ENCODE results near the gene NACC2.

The NACC2 gene

GRCh38 chr9:136090056-136090735, 4.9 kb downstream of the NACC2 start:
- no peaks in the 10 kb centered on the region for H3K9me3 Mint-ChIP-seq
- no peaks in the 10 kb centered on the region for H3K36me3 Mint-ChIP-seq (ENCODE audit: low read depth)
- DNase-seq, result no peak
- H3K4me1 Mint-ChIP-seq, result peaks cover 39% of the 10 kb centered on the region
- no peak for TF ChIP-seq CTCF (IDR thresholded peaks at IDR 0.05)
- no peak overlapping the region for H3K27ac Mint-ChIP-seq
- H3K4me3 Mint-ChIP-seq, result no peak overlapping the region
- H3K27me3 Mint-ChIP-seq (ENCODE audit: low read depth, poor library complexity), result peaks cover 11% of the 10 kb centered on the region

GRCh38 chr9:136089697-136090045, 5.4 kb downstream of the NACC2 start:
- no peak overlapping the region for H3K27ac Mint-ChIP-seq
- DNase-seq, result no peak
- peak; percentile 20 for TF ChIP-seq CTCF (IDR thresholded peaks at IDR 0.05)
- no peaks in the 10 kb centered on the region for H3K9me3 Mint-ChIP-seq
- no peak overlapping the region for H3K4me3 Mint-ChIP-seq
- H3K27me3 Mint-ChIP-seq (ENCODE audit: low read depth, poor library complexity), result peaks cover 11% of the 10 kb centered on the region
- H3K4me1 Mint-ChIP-seq, result peaks cover 41% of the 10 kb centered on the region
- H3K36me3 Mint-ChIP-seq (ENCODE audit: low read depth), result no peaks in the 10 kb centered on the region

- H3K4me3 Mint-ChIP-seq, result no peak overlapping the region
- no peak for TF ChIP-seq CTCF (IDR thresholded peaks at IDR 0.05)
- DNase-seq, result no peak
- H3K27ac Mint-ChIP-seq, result no peak overlapping the region
- H3K27me3 Mint-ChIP-seq (ENCODE audit: low read depth, poor library complexity), result peaks cover 10% of the 10 kb centered on the region
- H3K36me3 Mint-ChIP-seq (ENCODE audit: low read depth), result no peaks in the 10 kb centered on the region
- peaks cover 47% of the 10 kb centered on the region for H3K4me1 Mint-ChIP-seq
- H3K9me3 Mint-ChIP-seq, result no peaks in the 10 kb centered on the region
These were observed 6.0 kb downstream of the NACC2 start for GRCh38 chr9:136088939-136089696.

GRCh38 chr9:136088481-136088938, 6.6 kb downstream of the NACC2 start:
- H3K4me3 Mint-ChIP-seq, result no peak overlapping the region
- H3K9me3 Mint-ChIP-seq, result no peaks in the 10 kb centered on the region
- H3K4me1 Mint-ChIP-seq, result peaks cover 44% of the 10 kb centered on the region
- TF ChIP-seq CTCF (IDR thresholded peaks at IDR 0.05), result no peak
- H3K27ac Mint-ChIP-seq, result no peak overlapping the region
- no peak for DNase-seq
- H3K36me3 Mint-ChIP-seq (ENCODE audit: low read depth), result no peaks in the 10 kb centered on the region
- H3K27me3 Mint-ChIP-seq (ENCODE audit: low read depth, poor library complexity), result peaks cover 4% of the 10 kb centered on the region

GRCh38 chr9:136087741-136088480, 7.2 kb downstream of the NACC2 start:
- H3K36me3 Mint-ChIP-seq (ENCODE audit: low read depth), result no peaks in the 10 kb centered on the region
- TF ChIP-seq CTCF (IDR thresholded peaks at IDR 0.05), result no peak
- no peak for DNase-seq
- H3K4me3 Mint-ChIP-seq, result no peak overlapping the region
- H3K9me3 Mint-ChIP-seq, result no peaks in the 10 kb centered on the region
- H3K27ac Mint-ChIP-seq, result no peak overlapping the region
- no peaks in the 10 kb centered on the region for H3K27me3 Mint-ChIP-seq (ENCODE audit: low read depth, poor library complexity)
- peaks cover 44% of the 10 kb centered on the region for H3K4me1 Mint-ChIP-seq

Measured in nephron progenitor cell (in vitro differentiated cells).